ENCODE results near the gene SIK3.

SIK3 gene

DNA sequence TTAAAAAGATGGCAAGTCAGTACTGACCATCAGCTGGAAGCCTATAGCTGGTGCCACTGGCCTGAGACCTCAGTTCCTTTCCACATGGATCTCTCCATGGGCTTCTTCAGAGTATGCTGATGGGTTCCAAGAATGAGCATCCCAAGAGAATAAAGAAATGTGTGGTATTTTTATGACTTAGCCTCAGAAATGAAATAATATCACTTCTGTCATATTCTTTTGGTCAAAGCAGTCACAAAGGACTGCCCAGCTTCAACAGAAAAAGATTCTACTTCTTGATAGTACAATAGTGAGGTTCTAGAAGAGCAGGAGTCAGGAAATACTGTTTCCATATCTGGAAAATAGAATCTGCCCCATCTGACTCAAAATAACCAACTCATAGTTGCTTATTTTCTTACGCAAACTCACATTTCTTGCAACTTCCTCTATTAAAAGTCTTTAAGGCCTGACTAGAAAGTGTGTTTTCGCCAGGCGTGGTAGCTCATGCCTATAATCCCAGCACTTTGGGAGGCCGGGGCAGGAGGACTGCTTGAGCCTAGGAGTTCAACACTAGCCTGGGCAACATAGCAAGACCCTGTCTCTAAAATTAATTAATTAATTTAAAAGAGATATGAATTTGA is 116.9 kb downstream of the SIK3 start:
- no peak for TF ChIP-seq POLR2A (IDR thresholded peaks at IDR 0.05; ENCODE audit: low read depth, low read length)
- no peak for DNase-seq (ENCODE audit: insufficient read length, low spot score)
- no peak for FAIRE-seq

DNA sequence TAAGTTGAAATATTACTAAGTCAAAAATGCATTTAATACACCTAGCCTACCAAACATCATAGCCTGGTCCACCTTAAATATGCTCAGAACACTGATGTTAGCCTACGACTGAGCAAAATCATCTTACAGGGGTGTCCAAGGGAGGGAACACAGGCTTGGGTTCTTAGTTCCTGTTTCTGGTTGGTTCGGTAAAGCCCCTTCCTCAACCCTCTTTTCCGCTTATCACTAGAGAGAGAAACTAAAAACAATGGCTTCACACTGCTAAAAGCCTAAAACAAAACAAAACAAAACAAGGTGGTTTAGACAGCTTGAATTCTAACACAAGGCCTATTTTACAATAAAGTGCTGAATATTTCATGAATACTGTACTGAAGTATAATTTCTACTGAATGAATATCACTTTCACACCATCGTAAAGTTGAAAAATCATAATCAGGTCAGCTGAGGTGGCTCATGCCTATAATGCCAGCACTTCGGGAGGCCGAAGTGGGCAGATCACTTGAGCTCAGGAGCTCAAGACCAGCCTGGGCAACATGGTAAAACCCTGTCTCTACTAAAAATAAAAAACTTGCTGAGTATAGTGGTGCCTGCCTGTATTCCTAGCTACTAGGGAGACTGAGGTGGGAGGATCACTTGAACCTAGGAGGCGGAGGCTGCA is 118.0 kb downstream of the SIK3 start:
- DNase-seq (ENCODE audit: insufficient read length, low spot score): no peak
- no peak for FAIRE-seq

GRCh38 chr11:116976941-116977570 is 121.2 kb downstream of the SIK3 start:
- FAIRE-seq: no peak
- no peak for DNase-seq (ENCODE audit: insufficient read length, low spot score)
- no peak for TF ChIP-seq POLR2A (IDR thresholded peaks at IDR 0.05; ENCODE audit: low read depth, low read length)

More for the DNA sequence above, 118.0 kb downstream of the SIK3 start:
- TF ChIP-seq POLR2A (IDR thresholded peaks at IDR 0.05; ENCODE audit: low read depth, low read length): no peak

DNA sequence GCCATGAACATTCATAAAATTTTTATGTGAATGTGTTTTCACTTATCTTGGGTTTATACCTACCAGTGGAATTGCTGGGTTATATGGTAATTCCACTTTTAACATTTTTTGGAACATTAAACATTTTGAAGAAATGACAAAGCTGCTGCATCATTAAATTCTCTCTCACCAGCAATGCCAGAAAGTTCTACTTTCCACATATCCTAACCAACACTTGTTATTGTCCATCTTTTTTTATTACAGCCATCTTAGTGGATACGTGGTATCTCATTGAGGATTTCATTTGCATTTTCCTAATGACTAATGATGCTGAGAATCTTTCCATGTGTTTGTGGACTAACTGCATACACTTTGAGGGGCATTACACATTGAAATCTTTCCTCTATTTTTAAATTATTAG is 122.6 kb downstream of the SIK3 start:
- no peak for DNase-seq (ENCODE audit: insufficient read length, low spot score)
- TF ChIP-seq POLR2A (IDR thresholded peaks at IDR 0.05; ENCODE audit: low read depth, low read length): no peak
- FAIRE-seq: no peak

DNA sequence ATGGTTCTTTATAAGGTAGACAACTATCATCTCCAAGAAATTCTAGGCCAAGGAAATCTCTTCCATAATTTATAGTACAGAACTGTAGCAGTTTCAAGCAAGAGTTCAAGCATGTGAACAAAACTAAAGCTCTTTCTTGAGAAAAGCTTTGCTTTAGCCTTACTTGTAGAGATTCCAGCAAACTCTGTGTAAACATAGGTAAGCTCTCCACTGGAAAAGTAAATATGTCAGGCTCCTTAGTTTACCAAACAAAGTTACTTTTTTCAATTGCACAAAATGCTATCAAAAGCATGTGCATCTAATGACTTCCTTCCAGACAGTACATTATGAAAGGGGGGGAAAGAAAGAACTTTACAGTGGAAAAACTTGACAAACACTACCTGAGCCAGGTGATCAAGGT is 125.0 kb downstream of the SIK3 start:
- FAIRE-seq: no peak
- no peak for TF ChIP-seq POLR2A (IDR thresholded peaks at IDR 0.05; ENCODE audit: low read depth, low read length)
- DNase-seq (ENCODE audit: insufficient read length, low spot score): no peak

GRCh38 chr11:116972691-116973090 is 125.5 kb downstream of the SIK3 start:
- no peak for DNase-seq (ENCODE audit: insufficient read length, low spot score)
- no peak for FAIRE-seq
- TF ChIP-seq POLR2A (IDR thresholded peaks at IDR 0.05; ENCODE audit: low read depth, low read length): no peak

GRCh38 chr11:116970485-116971292 is 127.5 kb downstream of the SIK3 start:
- no peak for FAIRE-seq
- TF ChIP-seq POLR2A (IDR thresholded peaks at IDR 0.05; ENCODE audit: low read depth, low read length): no peak
- no peak for DNase-seq (ENCODE audit: insufficient read length, low spot score)

DNA sequence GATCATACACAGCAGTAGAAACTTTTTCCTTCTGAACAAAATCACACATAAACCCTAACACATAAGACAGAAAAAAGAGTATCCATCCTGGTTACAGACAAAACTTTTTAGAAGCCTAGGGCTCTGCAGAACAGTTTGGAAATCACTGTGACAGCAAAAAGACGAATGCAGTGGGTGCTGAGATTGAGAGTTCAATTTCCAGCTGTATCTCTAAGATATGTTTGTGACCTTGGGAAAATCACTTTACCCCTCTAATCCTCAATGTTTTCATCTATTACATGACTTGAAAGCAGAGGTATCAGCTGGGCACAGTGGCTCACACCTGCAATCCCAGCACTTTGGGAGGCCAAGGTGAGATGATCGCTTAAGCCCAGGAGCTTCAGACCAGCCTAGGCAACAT is 128.5 kb downstream of the SIK3 start:
- no peak for TF ChIP-seq POLR2A (IDR thresholded peaks at IDR 0.05; ENCODE audit: low read depth, low read length)
- DNase-seq (ENCODE audit: insufficient read length, low spot score): no peak
- no peak for FAIRE-seq

DNA sequence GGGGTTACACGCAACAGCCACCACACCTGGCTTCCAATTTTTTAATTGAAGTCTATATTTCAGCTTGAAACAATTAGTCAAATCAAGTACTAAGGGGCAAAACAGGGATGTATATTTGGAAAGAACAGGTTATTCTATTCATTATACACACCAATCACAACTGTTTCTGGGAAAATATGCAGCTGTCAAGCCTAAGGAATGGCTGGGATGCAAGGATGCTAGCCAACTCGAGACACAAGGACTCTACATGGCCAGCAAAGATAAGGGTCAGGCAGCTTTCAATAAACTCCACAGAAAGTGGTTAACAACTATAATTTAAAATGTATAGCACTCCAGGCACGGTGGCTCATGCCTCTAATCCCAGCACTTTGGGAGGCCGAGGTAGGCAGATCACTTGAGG is 134.0 kb downstream of the SIK3 start:
- no peak for TF ChIP-seq POLR2A (IDR thresholded peaks at IDR 0.05; ENCODE audit: low read depth, low read length)
- FAIRE-seq: no peak
- no peak for DNase-seq (ENCODE audit: insufficient read length, low spot score)

DNA sequence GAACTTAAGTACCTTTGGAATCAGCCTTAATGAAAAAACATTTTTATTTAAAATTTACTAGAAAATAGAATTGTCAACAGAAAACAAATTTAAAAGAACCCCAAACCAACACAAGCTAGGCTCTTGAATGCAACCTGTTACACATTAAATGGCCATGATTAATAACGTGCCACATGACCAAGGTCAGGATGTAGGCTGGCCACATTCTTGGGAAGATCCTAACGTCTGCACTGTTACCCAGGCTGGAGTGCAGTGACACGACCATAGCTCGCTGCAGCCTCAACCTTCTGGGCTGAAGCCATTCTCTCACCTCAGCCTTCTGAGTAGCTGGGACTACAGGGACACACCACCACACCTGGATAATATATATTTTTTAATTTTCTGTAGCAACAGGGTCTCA is 134.4 kb downstream of the SIK3 start:
- FAIRE-seq (no peak), DNase-seq (ENCODE audit: insufficient read length, low spot score) (no peak)
- TF ChIP-seq POLR2A (IDR thresholded peaks at IDR 0.05; ENCODE audit: low read depth, low read length): no peak

GRCh38 chr11:116962108-116962507 is 136.1 kb downstream of the SIK3 start:
- no peak for TF ChIP-seq POLR2A (IDR thresholded peaks at IDR 0.05; ENCODE audit: low read depth, low read length)
- FAIRE-seq: no peak

GRCh38 chr11:116960930-116961329 is 137.3 kb downstream of the SIK3 start:
- TF ChIP-seq POLR2A (IDR thresholded peaks at IDR 0.05; ENCODE audit: low read depth, low read length): no peak
- DNase-seq (ENCODE audit: insufficient read length, low spot score) (peak; percentile 22), FAIRE-seq (peak; percentile 95)

More at GRCh38 chr11:116962108-116962507, 136.1 kb downstream of the SIK3 start:
- no peak for DNase-seq (ENCODE audit: insufficient read length, low spot score)

DNA sequence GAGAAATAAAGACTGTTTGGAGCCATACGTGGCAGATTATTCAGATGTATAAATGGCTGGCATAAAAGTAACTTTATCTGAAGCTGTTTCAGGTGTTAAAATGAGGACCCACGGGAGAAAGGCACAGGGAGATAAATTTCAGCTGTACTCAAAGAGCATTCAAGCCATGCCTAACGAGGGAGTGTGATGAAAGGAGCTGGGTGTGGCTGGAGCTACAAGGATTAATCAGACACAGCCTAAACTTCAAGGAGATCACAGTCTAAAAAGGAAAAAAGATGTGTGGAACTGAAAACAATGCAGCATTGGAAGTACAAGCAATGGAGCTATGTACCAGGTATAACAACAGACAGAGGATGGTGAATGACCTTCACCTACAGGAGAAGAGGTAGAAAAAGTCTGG is 140.0 kb downstream of the SIK3 start:
- FAIRE-seq (no peak), DNase-seq (ENCODE audit: insufficient read length, low spot score) (no peak)
- TF ChIP-seq POLR2A (IDR thresholded peaks at IDR 0.05; ENCODE audit: low read depth, low read length): no peak

GRCh38 chr11:116955949-116956348 is 142.3 kb downstream of the SIK3 start:
- FAIRE-seq: no peak
- no peak for TF ChIP-seq POLR2A (IDR thresholded peaks at IDR 0.05; ENCODE audit: low read depth, low read length)
- DNase-seq (ENCODE audit: insufficient read length, low spot score): no peak

Measured in H54 (cell line).